ENCODE data around the gene RFNG.
"Not testable (repeated sequence)": the region's sequence is repeated elsewhere in the genome, so short reads cannot be mapped to it uniquely, and the experiment has no call there.

RFNG gene

GRCh38 chr17:82039695-82040299 is 11.8 kb downstream of the RFNG start:
- no peak for DNase-seq

GRCh38 chr17:82038796-82039409 is 12.7 kb downstream of the RFNG start:
- not testable (repeated sequence) for DNase-seq

GRCh38 chr17:82037889-82038195 is 13.8 kb downstream of the RFNG start:
- no peak for DNase-seq

GRCh38 chr17:82037092-82037888 is 14.3 kb downstream of the RFNG start, which contains the start of gene DCXR:
DCXR (minus strand) TSS chr17:82037697; CDS start chr17:82037682, 15 bp downstream.
- DNase-seq = peak; percentile 79

GRCh38 chr17:82036634-82037091 is 14.9 kb downstream of the RFNG start:
- DNase-seq = no peak

GRCh38 chr17:82035956-82036633 is 15.5 kb downstream of the RFNG start:
- DNase-seq = no peak

- DNase-seq = no peak
Measured at GRCh38 chr17:82035488-82035887, 16.1 kb downstream of the RFNG start.

GRCh38 chr17:82034371-82035011 is 17.1 kb downstream of the RFNG start:
- DNase-seq = no peak

- DNase-seq = no peak
Measured at GRCh38 chr17:82033359-82034085, 18.1 kb downstream of the RFNG start.

- DNase-seq = no peak
Measured at GRCh38 chr17:82031885-82032627, 19.6 kb downstream of the RFNG start.

GRCh38 chr17:82031303-82031884 is 20.2 kb downstream of the RFNG start, which contains the start of gene RAC3:
RAC3 (plus strand) TSS chr17:82031678; CDS start chr17:82031762, 84 bp downstream.
- no peak for DNase-seq

- DNase-seq = peak; percentile 75
Measured at GRCh38 chr17:82030470-82031302, 20.9 kb downstream of the RFNG start.

GRCh38 chr17:82029990-82030469 is 21.6 kb downstream of the RFNG start:
- no peak for DNase-seq

GRCh38 chr17:82029391-82029790 is 22.2 kb downstream of the RFNG start:
- DNase-seq = no peak

GRCh38 chr17:82028966-82029365 is 22.6 kb downstream of the RFNG start:
- DNase-seq = no peak

- no peak for DNase-seq
Measured at GRCh38 chr17:82028246-82028645, 23.4 kb downstream of the RFNG start.

GRCh38 chr17:82025401-82026107 is 26.1 kb downstream of the RFNG start:
- no peak for DNase-seq

GRCh38 chr17:82024859-82025258 is 26.8 kb downstream of the RFNG start:
- DNase-seq = no peak

Measured in activated T-cell treated with anti-CD3 and anti-CD28 coated beads for 4 hours (primary cell).